Measurements from ENCODE around the gene MCF2L.
"Not testable (repeated sequence)": the region's sequence is repeated elsewhere in the genome, so short reads cannot be mapped to it uniquely, and the experiment has no call there.

Gene MCF2L

GRCh38 chr13:113049521-113049941, 80.5 kb downstream of the MCF2L start:
- no peak for DNase-seq (ENCODE audit: low read depth in 2 of 2)

- DNase-seq (ENCODE audit: low read depth in 2 of 2): no peak
These were observed 81.0 kb downstream of the MCF2L start for GRCh38 chr13:113049981-113050380.

GRCh38 chr13:113050734-113051431, 81.9 kb downstream of the MCF2L start:
- no peak for DNase-seq (ENCODE audit: low read depth in 2 of 2)

- DNase-seq (ENCODE audit: low read depth in 2 of 2): no peak
These were observed 82.6 kb downstream of the MCF2L start for GRCh38 chr13:113051641-113052040.

GRCh38 chr13:113052206-113052605, 83.2 kb downstream of the MCF2L start:
- DNase-seq (ENCODE audit: low read depth in 2 of 2): no peak

- no peak for DNase-seq (ENCODE audit: low read depth in 2 of 2)
These were observed 84.0 kb downstream of the MCF2L start for GRCh38 chr13:113052971-113053370.

GRCh38 chr13:113053376-113053775, 84.4 kb downstream of the MCF2L start:
- no peak for DNase-seq (ENCODE audit: low read depth in 2 of 2)

GRCh38 chr13:113053801-113054604, 85.0 kb downstream of the MCF2L start:
- no peak for DNase-seq (ENCODE audit: low read depth in 2 of 2)

- no peak for DNase-seq (ENCODE audit: low read depth in 2 of 2)
These were observed 88.1 kb downstream of the MCF2L start for GRCh38 chr13:113057084-113057483.

- not testable (repeated sequence) for DNase-seq (ENCODE audit: low read depth in 2 of 2)
These were observed 88.5 kb downstream of the MCF2L start for GRCh38 chr13:113057559-113057958.

- no peak for DNase-seq (ENCODE audit: low read depth in 2 of 2)
These were observed 89.3 kb downstream of the MCF2L start for GRCh38 chr13:113058129-113058987.

- DNase-seq (ENCODE audit: low read depth in 2 of 2): no peak
These were observed 90.2 kb downstream of the MCF2L start for GRCh38 chr13:113058988-113059850.

- DNase-seq (ENCODE audit: low read depth in 2 of 2): no peak
These were observed 90.9 kb downstream of the MCF2L start for GRCh38 chr13:113059891-113060290.

GRCh38 chr13:113060557-113061270, 91.7 kb downstream of the MCF2L start:
- no peak for DNase-seq (ENCODE audit: low read depth in 2 of 2)

- no peak for DNase-seq (ENCODE audit: low read depth in 2 of 2)
These were observed 92.2 kb downstream of the MCF2L start for GRCh38 chr13:113061271-113061625.

GRCh38 chr13:113061796-113062425, 92.9 kb downstream of the MCF2L start:
- no peak for DNase-seq (ENCODE audit: low read depth in 2 of 2)

- no peak for DNase-seq (ENCODE audit: low read depth in 2 of 2)
These were observed 93.7 kb downstream of the MCF2L start for GRCh38 chr13:113062691-113063090.

- no peak for DNase-seq (ENCODE audit: low read depth in 2 of 2)
These were observed 94.1 kb downstream of the MCF2L start for GRCh38 chr13:113063091-113063491.

GRCh38 chr13:113064000-113064533, 95.1 kb downstream of the MCF2L start:
- no peak for DNase-seq (ENCODE audit: low read depth in 2 of 2)

Data from stimulated activated CD8-positive, alpha-beta memory T cell treated with anti-CD3 and anti-CD28 coated beads, Interleukin-2, amount 100 ng/mL, for 48 hours (primary cell).